Mesendoderm (in vitro differentiated cells): ENCODE results near the gene ARL10.
A peak's percentile ranks its signal among the peaks of the same experiment; 100 is the strongest.

Experiments used
- DNase-seq: peaks from one replicate; pipeline ENCODE4 v3.0.0; 2013
- H2AK5ac ChIP-seq: 2 replicates; pipeline ENCODE4 v1.6.1; 2013; ENCODE audit warnings: low read length, inconsistent platforms
- H2BK120ac ChIP-seq: 2 replicates; pipeline ENCODE4 v1.6.1; 2013; ENCODE audit warnings: low read depth, mild to moderate bottlenecking, low read length, moderate library complexity, mixed read lengths
- H2BK15ac ChIP-seq: replicated peaks from 2 replicates; pipeline ENCODE4 v1.6.1; 2013; ENCODE audit warnings: low read depth, mild to moderate bottlenecking, moderate library complexity
- H2BK5ac ChIP-seq: 2 replicates; pipeline ENCODE4 v1.6.1; 2013; ENCODE audit warnings: low read length, inconsistent platforms
- H3K18ac ChIP-seq: 2 replicates; pipeline ENCODE4 v1.6.1; 2013; ENCODE audit warnings: mild to moderate bottlenecking, low read length, mixed read lengths
- H3K23ac ChIP-seq: one replicate; pipeline ENCODE4 v1.6.1; 2013; ENCODE audit warnings: low read length
- H3K27ac ChIP-seq: 2 replicates; pipeline ENCODE4 v1.5.1; 2013; ENCODE audit warnings: low read depth, mild to moderate bottlenecking, inconsistent platforms, low read length, moderate library complexity
- H3K27me3 ChIP-seq: 2 replicates; pipeline ENCODE4 v1.6.1; 2013; ENCODE audit warnings: low read length, control low read depth, mild to moderate bottlenecking, inconsistent platforms; ENCODE audit not compliant: insufficient read depth, poor library complexity
- H3K36me3 ChIP-seq: 2 replicates; pipeline ENCODE4 v1.6.1; 2013; ENCODE audit warnings: low read length, inconsistent platforms; ENCODE audit not compliant: control insufficient read depth, insufficient read depth
- H3K4ac ChIP-seq: one replicate; pipeline ENCODE4 v1.6.1; 2013; ENCODE audit warnings: low read depth, mild to moderate bottlenecking, low read length, moderate library complexity
- H3K4me1 ChIP-seq: 2 replicates; pipeline ENCODE4 v1.6.1; 2013; ENCODE audit warnings: low read depth, low read length, inconsistent platforms; ENCODE audit not compliant: control insufficient read depth
- H3K4me2 ChIP-seq: 2 replicates; pipeline ENCODE4 v1.6.1; 2013; ENCODE audit warnings: low read length
- H3K4me3 ChIP-seq: 2 replicates; pipeline ENCODE4 v1.5.1; 2013; ENCODE audit warnings: mild to moderate bottlenecking, low read length
- H3K56ac ChIP-seq: one replicate; pipeline ENCODE4 v1.6.1; 2013; ENCODE audit warnings: low read length
- H3K79me1 ChIP-seq: 2 replicates; pipeline ENCODE4 v1.6.1; 2013; ENCODE audit warnings: low read length, inconsistent platforms
- H3K79me2 ChIP-seq: 2 replicates; pipeline ENCODE4 v1.6.1; 2013; ENCODE audit warnings: mild to moderate bottlenecking, low read length; ENCODE audit not compliant: control insufficient read depth, insufficient read depth
- H3K9ac ChIP-seq: 2 replicates; pipeline ENCODE4 v1.6.1; 2013; ENCODE audit warnings: low read length, inconsistent platforms
- H4K5ac ChIP-seq: one replicate; pipeline ENCODE4 v1.6.1; 2013; ENCODE audit warnings: low read length
- H4K8ac ChIP-seq: one replicate; pipeline ENCODE4 v1.6.1; 2013; ENCODE audit warnings: low read depth, mild to moderate bottlenecking, control low read depth, low read length, moderate library complexity
- WGBS: extraction: QIAGEN DNeasy Blood & Tissue Kit; methylation state at CpG from one replicate; pipeline ENCODE4 v1.1.7; 2013; ENCODE audit warnings: low lambda C conversion rate, missing lambda C conversion rate; ENCODE audit not compliant: insufficient coverage; ENCODE audit errors: extremely low coverage; 5-methylcytosine and 5-hydroxymethylcytosine counted together

ARL10 gene

DNA sequence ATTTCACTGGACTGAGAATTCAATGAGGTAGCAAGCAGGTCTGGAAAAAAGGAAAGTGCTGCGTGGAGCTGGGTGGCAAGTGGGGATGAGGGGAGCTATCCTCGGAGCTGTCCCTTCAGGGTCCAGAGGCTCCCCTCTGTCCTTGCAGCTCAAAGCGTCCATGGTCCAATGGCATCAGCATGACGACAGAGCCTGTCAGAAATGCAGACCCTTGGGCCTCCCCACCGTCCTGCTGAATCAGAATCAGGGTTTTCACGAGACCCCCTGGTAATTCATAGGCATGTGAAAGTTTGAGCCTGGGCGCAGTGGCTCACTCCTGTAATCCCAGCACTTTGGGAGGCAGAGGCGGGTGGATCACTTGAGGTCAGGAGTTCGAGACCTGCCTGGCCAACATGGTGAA lies 28.8 kb downstream of the ARL10 start:
- Histone ChIP-seq H4K5ac (no peak overlapping the region), H3K36me3 (no peaks in the 10 kb centered on the region), H3K56ac (no peak overlapping the region), H2BK15ac (no peak overlapping the region), H4K8ac (no peak overlapping the region), H3K27me3 (no peaks in the 10 kb centered on the region), H3K18ac (no peak overlapping the region), H3K4me2 (no peak overlapping the region), H2BK5ac (no peak overlapping the region), H3K4me1 (no peaks in the 10 kb centered on the region), H3K4ac (no peak overlapping the region), H3K23ac (no peak overlapping the region), H3K27ac (no peak overlapping the region), H2AK5ac (no peak overlapping the region), H3K4me3 (no peak overlapping the region), H3K79me2 (no peaks in the 10 kb centered on the region), H3K79me1 (no peaks in the 10 kb centered on the region), H2BK120ac (no peak overlapping the region), H3K9ac (no peak overlapping the region)
- DNase-seq, result no peak
- no CpG with 5 or more reads among the region's 9 CpGs for WGBS

- Histone ChIP-seq H2BK15ac (no peak overlapping the region), H2BK5ac (no peak overlapping the region), H3K4me2 (no peak overlapping the region), H4K8ac (no peak overlapping the region), H2BK120ac (no peak overlapping the region), H3K18ac (no peak overlapping the region), H3K79me2 (no peaks in the 10 kb centered on the region), H3K27me3 (no peaks in the 10 kb centered on the region), H3K79me1 (no peaks in the 10 kb centered on the region), H3K23ac (no peak overlapping the region), H3K56ac (no peak overlapping the region), H3K36me3 (no peaks in the 10 kb centered on the region), H3K27ac (no peak overlapping the region), H3K4me3 (no peak overlapping the region), H4K5ac (no peak overlapping the region), H2AK5ac (no peak overlapping the region), H3K4me1 (no peaks in the 10 kb centered on the region), H3K4ac (no peak overlapping the region), H3K9ac (no peak overlapping the region)
- DNase-seq, result no peak
- WGBS, result no CpG with 5 or more reads among the region's 11 CpGs
Observed at GRCh38 chr5:176394881-176395675, 29.8 kb downstream of the ARL10 start.

GRCh38 chr5:176396330-176396729 lies 31.0 kb downstream of the ARL10 start:
- Histone ChIP-seq H3K23ac (no peak overlapping the region), H3K4me1 (no peaks in the 10 kb centered on the region), H3K27ac (no peak overlapping the region), H2AK5ac (no peak overlapping the region), H3K18ac (no peak overlapping the region), H3K4me2 (no peak overlapping the region), H3K56ac (no peak overlapping the region), H3K79me1 (no peaks in the 10 kb centered on the region), H3K27me3 (no peaks in the 10 kb centered on the region), H4K5ac (no peak overlapping the region), H2BK5ac (no peak overlapping the region), H3K9ac (no peak overlapping the region), H3K79me2 (no peaks in the 10 kb centered on the region), H3K4me3 (no peak overlapping the region), H2BK15ac (no peak overlapping the region), H4K8ac (no peak overlapping the region), H3K36me3 (no peaks in the 10 kb centered on the region), H3K4ac (no peak overlapping the region), H2BK120ac (no peak overlapping the region)
- peak; percentile 31 for DNase-seq
- WGBS, result no CpG with 5 or more reads among the region's 6 CpGs

DNA sequence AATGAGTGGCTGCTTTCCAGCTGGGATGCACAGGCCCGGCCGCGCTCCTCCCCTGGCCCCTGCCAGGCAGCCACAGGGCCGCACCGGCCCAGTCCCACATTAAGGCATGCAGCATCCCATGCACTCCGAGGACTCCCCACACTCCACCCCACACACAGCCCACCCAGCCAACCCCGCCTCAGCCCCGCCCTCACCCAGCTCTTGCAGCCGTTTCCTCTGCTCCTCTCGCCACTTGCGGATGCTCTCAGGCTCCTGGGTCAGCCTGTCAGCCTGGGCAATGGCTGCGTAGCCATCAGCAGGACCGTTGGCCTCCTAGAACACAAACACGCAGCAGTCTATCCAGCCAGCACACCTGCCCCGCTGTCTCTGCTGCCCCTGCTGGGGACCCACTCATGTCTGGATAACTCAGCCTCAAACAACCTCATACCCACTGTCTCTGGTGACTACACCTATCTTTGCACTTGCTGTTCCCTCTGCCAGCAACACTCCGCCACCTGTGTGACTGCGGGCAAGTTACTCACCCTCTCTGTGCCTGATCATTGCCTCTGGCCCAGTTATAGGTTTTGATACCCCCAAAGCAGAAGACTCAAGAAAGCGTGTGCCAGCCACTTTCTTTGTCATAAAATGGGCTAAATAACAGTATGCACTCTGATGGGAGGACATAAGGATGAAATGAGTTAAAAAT lies 32.6 kb downstream of the ARL10 start:
- H3K27ac ChIP-seq, result no peak overlapping the region
- no peak overlapping the region for H2AK5ac ChIP-seq
- no peak overlapping the region for H2BK15ac ChIP-seq
- no peak overlapping the region for H4K8ac ChIP-seq
- WGBS, result no CpG with 5 or more reads among the region's 18 CpGs
- no peak overlapping the region for H3K23ac ChIP-seq
- no peak overlapping the region for H2BK5ac ChIP-seq
- H3K27me3 ChIP-seq, result no peaks in the 10 kb centered on the region
- H4K5ac ChIP-seq, result no peak overlapping the region
- no peaks in the 10 kb centered on the region for H3K79me2 ChIP-seq
- H2BK120ac ChIP-seq, result no peak overlapping the region
- H3K4me1 ChIP-seq, result no peaks in the 10 kb centered on the region
- no peak for DNase-seq
- H3K79me1 ChIP-seq, result no peaks in the 10 kb centered on the region
- no peak overlapping the region for H3K4me3 ChIP-seq
- H3K56ac ChIP-seq, result no peak overlapping the region
- no peak overlapping the region for H3K9ac ChIP-seq
- no peak overlapping the region for H3K18ac ChIP-seq
- H3K4me2 ChIP-seq, result no peak overlapping the region
- no peak overlapping the region for H3K4ac ChIP-seq
- no peaks in the 10 kb centered on the region for H3K36me3 ChIP-seq

- Histone ChIP-seq H3K23ac (no peak overlapping the region), H2BK15ac (no peak overlapping the region), H3K18ac (no peak overlapping the region), H2AK5ac (no peak overlapping the region), H3K9ac (no peak overlapping the region), H3K27ac (no peak overlapping the region), H4K8ac (no peak overlapping the region), H3K56ac (no peak overlapping the region), H3K27me3 (no peaks in the 10 kb centered on the region), H2BK5ac (no peak overlapping the region), H3K4ac (no peak overlapping the region), H3K4me1 (no peaks in the 10 kb centered on the region), H3K4me2 (no peak overlapping the region), H3K36me3 (no peaks in the 10 kb centered on the region), H4K5ac (no peak overlapping the region), H2BK120ac (no peak overlapping the region), H3K79me1 (no peaks in the 10 kb centered on the region), H3K79me2 (no peaks in the 10 kb centered on the region), H3K4me3 (no peak overlapping the region)
- DNase-seq, result no peak
- WGBS, result no CpG with 5 or more reads among the region's 17 CpGs
Observed at GRCh38 chr5:176400382-176401156, 35.3 kb downstream of the ARL10 start.
